ENCODE data around the gene ATG16L1.

The ATG16L1 gene

GRCh38 chr2:233242231-233242927, 9.1 kb upstream of the ATG16L1 start:
- H3K4me1 ChIP-seq (ENCODE audit: control insufficient read depth in 2 of 2, insufficient read depth in 2 of 2, low read length in 2 of 2): peaks cover 9 to 10% of the 10 kb centered on the region in 2 donors
- H3K4me3 ChIP-seq (ENCODE audit: low read length in 2 of 2): no peak overlapping the region
- H3K9ac ChIP-seq (ENCODE audit: low read depth in 1 of 2, low read length in 2 of 2): peak overlapping the region in 1 of 2 donors; percentile 47
- no peaks in the 10 kb centered on the region for H3K36me3 ChIP-seq (ENCODE audit: control insufficient read depth in 2 of 2, insufficient read depth in 2 of 2, low read length in 2 of 2)
- H3K9me3 ChIP-seq (ENCODE audit: control insufficient read depth in 2 of 2, low read length in 2 of 2): peaks cover 0 to under 1% of the 10 kb centered on the region in 2 donors
- no peaks in the 10 kb centered on the region for H3K27me3 ChIP-seq (ENCODE audit: control insufficient read depth in 2 of 2, insufficient read depth in 2 of 2, low read length in 2 of 2)
- peak overlapping the region; percentile 2 to 61 for H3K27ac ChIP-seq (ENCODE audit: low read depth in 2 of 2, low read length in 2 of 2)

DNA sequence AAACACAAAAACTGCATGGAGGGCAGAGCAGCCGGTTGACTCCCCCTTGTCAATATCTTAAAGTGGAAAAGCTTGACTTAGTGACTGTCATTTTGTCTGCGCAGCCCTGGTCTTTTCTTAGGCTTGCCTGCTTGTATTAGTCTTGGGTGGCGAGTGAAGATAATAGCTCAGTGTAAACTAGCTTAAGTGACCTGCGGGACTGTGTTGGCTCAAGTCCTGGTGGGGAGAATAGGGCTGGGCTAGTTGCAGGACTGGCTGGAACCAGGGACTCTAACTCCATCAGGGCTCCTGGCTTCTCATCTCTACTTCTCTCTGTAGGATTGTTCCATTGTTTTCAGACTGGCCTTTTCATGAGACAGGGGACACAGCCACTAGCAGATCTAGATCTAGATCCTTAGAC, 8.1 kb upstream of the ATG16L1 start:
- H3K36me3 ChIP-seq (ENCODE audit: control insufficient read depth in 2 of 2, insufficient read depth in 2 of 2, low read length in 2 of 2): no peaks in the 10 kb centered on the region
- no peaks in the 10 kb centered on the region for H3K9me3 ChIP-seq (ENCODE audit: control insufficient read depth in 2 of 2, low read length in 2 of 2)
- H3K27me3 ChIP-seq (ENCODE audit: control insufficient read depth in 2 of 2, insufficient read depth in 2 of 2, low read length in 2 of 2): no peaks in the 10 kb centered on the region
- H3K27ac ChIP-seq (ENCODE audit: low read depth in 2 of 2, low read length in 2 of 2): no peak overlapping the region
- H3K4me1 ChIP-seq (ENCODE audit: control insufficient read depth in 2 of 2, insufficient read depth in 2 of 2, low read length in 2 of 2): peaks cover 9 to 12% of the 10 kb centered on the region in 2 donors
- no peak overlapping the region for H3K9ac ChIP-seq (ENCODE audit: low read depth in 1 of 2, low read length in 2 of 2)
- H3K4me3 ChIP-seq (ENCODE audit: low read length in 2 of 2): no peak overlapping the region

GRCh38 chr2:233244818-233245217, 6.7 kb upstream of the ATG16L1 start:
- Histone ChIP-seq H3K9ac (ENCODE audit: low read depth in 1 of 2, low read length in 2 of 2) (no peak overlapping the region), H3K4me3 (ENCODE audit: low read length in 2 of 2) (no peak overlapping the region), H3K27me3 (ENCODE audit: control insufficient read depth in 2 of 2, insufficient read depth in 2 of 2, low read length in 2 of 2) (no peaks in the 10 kb centered on the region), H3K4me1 (ENCODE audit: control insufficient read depth in 2 of 2, insufficient read depth in 2 of 2, low read length in 2 of 2) (peaks cover 9 to 12% of the 10 kb centered on the region in 2 donors), H3K9me3 (ENCODE audit: control insufficient read depth in 2 of 2, low read length in 2 of 2) (no peaks in the 10 kb centered on the region), H3K27ac (ENCODE audit: low read depth in 2 of 2, low read length in 2 of 2) (no peak overlapping the region), H3K36me3 (ENCODE audit: control insufficient read depth in 2 of 2, insufficient read depth in 2 of 2, low read length in 2 of 2) (no peaks in the 10 kb centered on the region)

DNA sequence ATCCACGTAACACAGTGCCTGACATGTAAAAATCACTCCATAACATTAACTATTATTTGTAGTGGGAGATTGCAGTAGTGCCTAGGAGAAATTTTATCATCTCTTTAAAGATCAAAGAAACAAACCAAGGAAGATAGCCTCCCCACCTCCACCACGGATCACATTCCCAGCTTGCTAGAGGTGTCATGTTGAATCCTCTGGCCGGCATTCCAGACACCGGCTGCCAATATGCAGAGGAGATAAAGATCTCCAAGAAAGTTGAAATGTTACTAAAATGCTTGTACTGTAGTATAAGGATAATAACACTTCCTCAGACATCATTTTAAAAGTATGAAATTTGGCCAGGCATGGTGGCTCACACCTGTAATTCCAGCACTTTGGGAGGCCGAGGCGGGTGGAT, 6.1 kb upstream of the ATG16L1 start:
- Histone ChIP-seq H3K4me1 (ENCODE audit: control insufficient read depth in 2 of 2, insufficient read depth in 2 of 2, low read length in 2 of 2) (peaks cover 9 to 12% of the 10 kb centered on the region in 2 donors), H3K27me3 (ENCODE audit: control insufficient read depth in 2 of 2, insufficient read depth in 2 of 2, low read length in 2 of 2) (no peaks in the 10 kb centered on the region), H3K27ac (ENCODE audit: low read depth in 2 of 2, low read length in 2 of 2) (no peak overlapping the region), H3K9me3 (ENCODE audit: control insufficient read depth in 2 of 2, low read length in 2 of 2) (no peaks in the 10 kb centered on the region), H3K9ac (ENCODE audit: low read depth in 1 of 2, low read length in 2 of 2) (no peak overlapping the region), H3K36me3 (ENCODE audit: control insufficient read depth in 2 of 2, insufficient read depth in 2 of 2, low read length in 2 of 2) (no peaks in the 10 kb centered on the region), H3K4me3 (ENCODE audit: low read length in 2 of 2) (no peak overlapping the region)

DNA sequence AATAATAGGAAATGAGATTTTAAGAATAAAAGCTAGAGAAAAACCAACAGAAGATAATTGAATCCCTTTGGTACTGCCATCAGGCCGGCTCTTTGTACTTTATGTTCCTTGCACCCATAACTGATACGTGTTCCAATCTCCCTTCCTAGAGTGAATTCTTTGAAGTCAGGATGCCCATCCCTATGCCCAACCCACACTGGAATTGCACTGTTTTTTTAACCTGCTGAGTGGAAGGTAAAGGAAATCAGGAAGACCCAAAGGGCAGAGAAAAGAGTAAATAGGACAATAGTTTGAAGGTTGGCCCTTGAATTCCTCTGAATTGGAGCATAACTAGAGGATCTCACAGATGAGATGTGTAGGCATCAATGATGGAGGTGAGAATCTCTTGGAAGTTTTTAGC, 4.4 kb upstream of the ATG16L1 start:
- Histone ChIP-seq H3K4me1 (ENCODE audit: control insufficient read depth in 2 of 2, insufficient read depth in 2 of 2, low read length in 2 of 2) (peaks cover 2 to 8% of the 10 kb centered on the region in 2 donors), H3K27ac (ENCODE audit: low read depth in 2 of 2, low read length in 2 of 2) (peak overlapping the region; percentile 1 to 19)

DNA sequence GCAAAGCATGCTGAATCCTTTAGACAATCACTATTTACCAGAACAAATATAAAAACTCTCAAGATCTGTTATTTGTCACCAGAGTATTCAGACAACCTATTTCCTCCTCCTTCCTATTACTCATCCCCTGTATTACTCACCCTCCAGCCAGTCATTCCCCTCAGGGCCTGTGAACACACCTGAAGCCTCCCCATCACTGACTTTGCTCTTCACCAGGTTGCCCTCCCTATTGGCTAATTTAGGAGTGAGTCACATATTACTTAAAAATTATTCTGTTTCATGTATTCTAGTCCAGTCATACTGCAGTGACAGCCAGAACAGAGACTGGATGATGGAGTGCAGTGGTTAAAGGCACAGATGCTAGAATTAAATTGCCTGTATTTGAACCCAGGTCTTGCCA, 3.7 kb upstream of the ATG16L1 start:
- Histone ChIP-seq H3K4me3 (ENCODE audit: low read length in 2 of 2) (no peak overlapping the region), H3K9me3 (ENCODE audit: control insufficient read depth in 2 of 2, low read length in 2 of 2) (no peaks in the 10 kb centered on the region), H3K36me3 (ENCODE audit: control insufficient read depth in 2 of 2, insufficient read depth in 2 of 2, low read length in 2 of 2) (no peaks in the 10 kb centered on the region), H3K4me1 (ENCODE audit: control insufficient read depth in 2 of 2, insufficient read depth in 2 of 2, low read length in 2 of 2) (peaks cover 6 to 12% of the 10 kb centered on the region in 2 donors), H3K9ac (ENCODE audit: low read depth in 1 of 2, low read length in 2 of 2) (no peak overlapping the region), H3K27me3 (ENCODE audit: control insufficient read depth in 2 of 2, insufficient read depth in 2 of 2, low read length in 2 of 2) (no peaks in the 10 kb centered on the region), H3K27ac (ENCODE audit: low read depth in 2 of 2, low read length in 2 of 2) (peak overlapping the region in 1 of 2 donors; percentile 19)

More for the DNA sequence above, 4.4 kb upstream of the ATG16L1 start:
- Histone ChIP-seq H3K9ac (ENCODE audit: low read depth in 1 of 2, low read length in 2 of 2) (no peak overlapping the region), H3K9me3 (ENCODE audit: control insufficient read depth in 2 of 2, low read length in 2 of 2) (no peaks in the 10 kb centered on the region), H3K4me3 (ENCODE audit: low read length in 2 of 2) (no peak overlapping the region), H3K27me3 (ENCODE audit: control insufficient read depth in 2 of 2, insufficient read depth in 2 of 2, low read length in 2 of 2) (no peaks in the 10 kb centered on the region), H3K36me3 (ENCODE audit: control insufficient read depth in 2 of 2, insufficient read depth in 2 of 2, low read length in 2 of 2) (no peaks in the 10 kb centered on the region)

- Histone ChIP-seq H3K9ac (ENCODE audit: low read depth in 1 of 2, low read length in 2 of 2) (no peak overlapping the region), H3K27ac (ENCODE audit: low read depth in 2 of 2, low read length in 2 of 2) (no peak overlapping the region), H3K36me3 (ENCODE audit: control insufficient read depth in 2 of 2, insufficient read depth in 2 of 2, low read length in 2 of 2) (peaks cover 0 to 5% of the 10 kb centered on the region in 2 donors), H3K27me3 (ENCODE audit: control insufficient read depth in 2 of 2, insufficient read depth in 2 of 2, low read length in 2 of 2) (no peaks in the 10 kb centered on the region), H3K4me1 (ENCODE audit: control insufficient read depth in 2 of 2, insufficient read depth in 2 of 2, low read length in 2 of 2) (peaks cover 11 to 18% of the 10 kb centered on the region in 2 donors), H3K9me3 (ENCODE audit: control insufficient read depth in 2 of 2, low read length in 2 of 2) (no peaks in the 10 kb centered on the region), H3K4me3 (ENCODE audit: low read length in 2 of 2) (no peak overlapping the region)
These were observed 2.5 kb upstream of the ATG16L1 start for GRCh38 chr2:233248999-233249398.

DNA sequence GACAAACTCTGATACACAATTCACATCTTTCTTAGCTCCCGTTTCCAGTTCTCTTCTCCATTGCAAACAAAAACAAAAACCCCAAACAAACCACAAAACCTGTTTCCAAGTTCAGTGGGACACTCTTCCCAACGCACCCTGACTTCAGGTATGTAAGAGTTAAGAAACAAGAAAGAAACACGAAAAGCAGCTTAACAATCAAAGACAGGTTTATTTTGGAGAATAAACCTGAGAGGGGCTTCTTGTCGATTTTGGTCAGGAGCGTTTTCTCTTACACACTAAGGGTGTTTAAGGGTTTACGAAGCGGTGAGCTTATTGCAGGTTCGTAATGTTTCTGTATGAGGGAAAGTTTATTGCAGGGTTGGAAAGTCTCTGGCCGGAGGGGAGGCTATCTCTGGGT, 905 bp upstream of the ATG16L1 start:
- Histone ChIP-seq H3K9me3 (ENCODE audit: control insufficient read depth in 2 of 2, low read length in 2 of 2) (no peaks in the 10 kb centered on the region), H3K27ac (ENCODE audit: low read depth in 2 of 2, low read length in 2 of 2) (peak overlapping the region in 1 of 2 donors; percentile 87), H3K9ac (ENCODE audit: low read depth in 1 of 2, low read length in 2 of 2) (no peak overlapping the region), H3K4me3 (ENCODE audit: low read length in 2 of 2) (no peak overlapping the region), H3K4me1 (ENCODE audit: control insufficient read depth in 2 of 2, insufficient read depth in 2 of 2, low read length in 2 of 2) (peaks cover 11 to 18% of the 10 kb centered on the region in 2 donors), H3K27me3 (ENCODE audit: control insufficient read depth in 2 of 2, insufficient read depth in 2 of 2, low read length in 2 of 2) (no peaks in the 10 kb centered on the region), H3K36me3 (ENCODE audit: control insufficient read depth in 2 of 2, insufficient read depth in 2 of 2, low read length in 2 of 2) (peaks cover 3 to 5% of the 10 kb centered on the region in 2 donors)

DNA sequence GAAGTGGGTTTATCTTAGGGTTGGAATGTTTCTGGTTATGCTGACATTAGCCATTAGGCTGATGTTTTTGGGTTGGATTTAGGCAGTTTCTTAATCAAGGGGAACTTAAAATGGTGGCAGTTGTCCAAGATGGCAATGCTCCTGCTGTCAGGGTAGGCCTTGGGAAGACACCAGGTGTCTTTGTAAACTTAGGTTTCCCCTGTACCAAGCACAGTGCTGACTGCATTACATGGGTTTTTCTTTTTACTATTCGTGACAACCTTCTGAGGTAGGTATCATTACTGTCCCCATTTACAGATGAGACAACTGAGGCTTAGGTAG, 528 bp upstream of the ATG16L1 start:
- no peaks in the 10 kb centered on the region for H3K27me3 ChIP-seq (ENCODE audit: control insufficient read depth in 2 of 2, insufficient read depth in 2 of 2, low read length in 2 of 2)
- H3K9ac ChIP-seq (ENCODE audit: low read depth in 1 of 2, low read length in 2 of 2): peak overlapping the region; percentile 18 to 79
- H3K4me3 ChIP-seq (ENCODE audit: low read length in 2 of 2): peak overlapping the region; percentile 87 to 96
- H3K36me3 ChIP-seq (ENCODE audit: control insufficient read depth in 2 of 2, insufficient read depth in 2 of 2, low read length in 2 of 2): peaks cover 3 to 9% of the 10 kb centered on the region in 2 donors
- H3K9me3 ChIP-seq (ENCODE audit: control insufficient read depth in 2 of 2, low read length in 2 of 2): no peaks in the 10 kb centered on the region
- H3K4me1 ChIP-seq (ENCODE audit: control insufficient read depth in 2 of 2, insufficient read depth in 2 of 2, low read length in 2 of 2): peaks cover 11 to 18% of the 10 kb centered on the region in 2 donors
- H3K27ac ChIP-seq (ENCODE audit: low read depth in 2 of 2, low read length in 2 of 2): peak overlapping the region; percentile 78 to 87

GRCh38 chr2:233252227-233252626, 754 bp downstream of the ATG16L1 start:
- H3K27ac ChIP-seq (ENCODE audit: low read depth in 2 of 2, low read length in 2 of 2): peak overlapping the region; percentile 68 to 87
- peaks cover 11 to 16% of the 10 kb centered on the region in 2 donors for H3K4me1 ChIP-seq (ENCODE audit: control insufficient read depth in 2 of 2, insufficient read depth in 2 of 2, low read length in 2 of 2)
- H3K9ac ChIP-seq (ENCODE audit: low read depth in 1 of 2, low read length in 2 of 2): peak overlapping the region; percentile 79

More at GRCh38 chr2:233252227-233252626, 754 bp downstream of the ATG16L1 start:
- Histone ChIP-seq H3K4me3 (ENCODE audit: low read length in 2 of 2) (peak overlapping the region; percentile 87 to 96), H3K36me3 (ENCODE audit: control insufficient read depth in 2 of 2, insufficient read depth in 2 of 2, low read length in 2 of 2) (peaks cover 9 to 20% of the 10 kb centered on the region in 2 donors), H3K27me3 (ENCODE audit: control insufficient read depth in 2 of 2, insufficient read depth in 2 of 2, low read length in 2 of 2) (no peaks in the 10 kb centered on the region), H3K9me3 (ENCODE audit: control insufficient read depth in 2 of 2, low read length in 2 of 2) (no peaks in the 10 kb centered on the region)

Data from mucosa of rectum (tissue), 2 donors.